SHP77 (cell line): ENCODE data around the gene SOS1.
A peak's percentile ranks its signal among the peaks of the same experiment; 100 is the strongest.
"Not testable (repeated sequence)": the region's sequence is repeated elsewhere in the genome, so short reads cannot be mapped to it uniquely, and the experiment has no call there.

ENCODE experiments used
- DNase-seq, 2 experiments: peaks; one replicate each; lab custom pipeline; 2025; lab: John Stamatoyannopoulos, UW

Gene SOS1

GRCh38 chr2:39099870-39100728 is 20.8 kb downstream of the SOS1 start:
- no peak for DNase-seq

GRCh38 chr2:39099310-39099869 is 21.5 kb downstream of the SOS1 start:
- no peak for DNase-seq

- DNase-seq: no peak
These were observed 25.2 kb downstream of the SOS1 start for GRCh38 chr2:39095624-39096023.

GRCh38 chr2:39094717-39095363 is 26.0 kb downstream of the SOS1 start:
- no peak for DNase-seq

GRCh38 chr2:39093218-39093898 is 27.5 kb downstream of the SOS1 start:
- DNase-seq: no peak

GRCh38 chr2:39091543-39091942 is 29.3 kb downstream of the SOS1 start:
- DNase-seq: no peak

- DNase-seq: no peak
These were observed 29.8 kb downstream of the SOS1 start for GRCh38 chr2:39091063-39091462.

GRCh38 chr2:39080152-39080551 is 40.7 kb downstream of the SOS1 start:
- DNase-seq: no peak

- DNase-seq: no peak
These were observed 50.9 kb downstream of the SOS1 start for GRCh38 chr2:39069890-39070465.

- DNase-seq: no peak
These were observed 51.7 kb downstream of the SOS1 start for GRCh38 chr2:39069136-39069515.

GRCh38 chr2:39068299-39069135 is 52.3 kb downstream of the SOS1 start:
- no peak for DNase-seq

GRCh38 chr2:39065616-39066015 is 55.2 kb downstream of the SOS1 start:
- DNase-seq: no peak

GRCh38 chr2:39062320-39062719 is 58.5 kb downstream of the SOS1 start:
- DNase-seq: no peak

- DNase-seq: no peak
These were observed 59.6 kb downstream of the SOS1 start for GRCh38 chr2:39061280-39061679.

GRCh38 chr2:39059366-39059952 is 61.4 kb downstream of the SOS1 start:
- peak; percentile 30 to 34 for DNase-seq

- DNase-seq: no peak
These were observed 62.8 kb downstream of the SOS1 start for GRCh38 chr2:39058101-39058500.

- not testable (repeated sequence) for DNase-seq
These were observed 68.2 kb downstream of the SOS1 start for GRCh38 chr2:39052665-39053064.

- DNase-seq: no peak
These were observed 70.7 kb downstream of the SOS1 start for GRCh38 chr2:39050109-39050508.

GRCh38 chr2:39039072-39039471 is 81.8 kb downstream of the SOS1 start:
- no peak for DNase-seq

- no peak for DNase-seq
These were observed 86.9 kb downstream of the SOS1 start for GRCh38 chr2:39033980-39034379.

GRCh38 chr2:39027421-39027820 is 93.4 kb downstream of the SOS1 start:
- DNase-seq: no peak
